Activated CD8-positive, alpha-beta T cell treated with anti-CD3 and anti-CD28 coated beads for 36 hours (primary cell): ENCODE measurements around the gene NCCRP1. TPM values are rescaled to one million over a fixed set of nuclear protein-coding genes. Genes with fewer than 3 reads are reported as not detected.

Experiments used
- ATAC-seq: fragments of 200-7000 bp; cut with Tn5 transposase; one replicate; pipeline ENCODE4 v1.10.0; 2021; ENCODE audit warnings: mild to moderate bottlenecking, moderate library complexity
- CTCF ChIA-PET: fragments of 350-600 bp; sonication (Branson Sonifier 250); formaldehyde crosslinking; loops from one replicate; lab custom pipeline; 2021; ENCODE audit warnings: antibody characterized with exemption; lab: Charles Lee
- POLR2A ChIA-PET: fragments of 350-600 bp; sonication (Branson Sonifier 250); formaldehyde crosslinking; loops from one replicate; lab custom pipeline; 2021; ENCODE audit warnings: antibody characterized with exemption; lab: Charles Lee
- DNase-seq: peaks from one replicate; pipeline ENCODE4 v3.0.0-alpha.2; 2020
- H3K27ac Mint-ChIP-seq: one replicate; pipeline ENCODE4 v1.8.0; 2021; ENCODE audit warnings: mild to moderate bottlenecking, mixed read lengths
- H3K27me3 Mint-ChIP-seq: one replicate; pipeline ENCODE4 v1.8.0; 2021; ENCODE audit warnings: mixed read lengths
- H3K36me3 Mint-ChIP-seq: one replicate; pipeline ENCODE4 v1.8.0; 2021; ENCODE audit warnings: low read depth, mixed read lengths
- H3K4me1 Mint-ChIP-seq: one replicate; pipeline ENCODE4 v1.8.0; 2021; ENCODE audit warnings: low read depth, mixed read lengths
- H3K4me3 Mint-ChIP-seq: one replicate; pipeline ENCODE4 v1.8.0; 2021; ENCODE audit warnings: mild to moderate bottlenecking, moderate library complexity, mixed read lengths
- H3K9me3 Mint-ChIP-seq: one replicate; pipeline ENCODE4 v1.8.0; 2021; ENCODE audit warnings: mixed read lengths
- intact Hi-C: fragments of 100-400 bp; cut with micrococcal nuclease; formaldehyde crosslinking; loops from one replicate; pipeline ENCODE4 v1.10.0; 2022
- total RNA-seq, 2 experiments: library from RNA; stranded (reverse); gene quantifications; one replicate each; pipeline ENCODE4 v1.2.3, GENCODE V29; 2021
- TF ChIP-seq, protein P1 (sequence below): fragments of 200-600 bp; IDR thresholded peaks from one replicate; pipeline ENCODE4 v1.8.0; 2022; ENCODE audit warnings: antibody characterized with exemption, mild to moderate bottlenecking

NCCRP1 gene
- total RNA-seq, 2 experiments from 2014 or later, result not detected

DNA sequence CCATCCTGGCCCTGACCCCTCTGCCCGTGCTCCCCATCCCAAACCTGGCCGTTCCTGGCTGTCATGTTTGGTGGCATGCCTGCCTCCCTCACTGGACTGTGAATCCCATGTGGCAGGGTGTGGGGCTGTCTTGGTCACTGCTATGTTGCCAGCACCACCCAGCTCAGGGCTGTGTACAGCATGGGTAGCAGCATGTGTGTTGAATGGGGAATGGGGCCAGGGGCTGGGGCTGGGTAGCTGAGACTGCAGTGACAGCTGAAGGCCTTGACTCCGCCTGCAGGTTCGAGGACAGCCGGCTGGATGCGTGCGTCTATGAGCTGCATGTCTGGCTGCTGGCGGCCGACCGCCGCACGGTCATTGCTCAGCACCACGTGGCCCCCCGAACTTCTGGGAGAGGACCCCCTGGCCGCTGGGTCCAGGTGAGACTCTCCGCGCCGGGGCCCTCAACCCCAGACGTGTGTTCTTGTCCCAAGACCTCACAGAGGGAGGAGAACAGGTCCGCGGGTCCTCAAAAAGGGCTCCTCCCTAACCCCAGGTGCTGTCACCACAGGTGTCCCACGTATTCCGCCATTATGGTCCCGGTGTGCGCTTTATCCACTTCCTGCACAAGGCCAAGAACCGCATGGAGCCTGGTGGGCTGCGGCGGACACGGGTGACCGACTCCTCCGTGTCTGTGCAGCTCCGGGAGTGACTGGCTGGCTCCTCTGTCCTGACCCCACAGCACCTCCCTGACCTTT is 3.5 kb downstream of the NCCRP1 start:
- ATAC-seq, result no peak
- CTCF ChIA-PET, result no interaction called here

DNA sequence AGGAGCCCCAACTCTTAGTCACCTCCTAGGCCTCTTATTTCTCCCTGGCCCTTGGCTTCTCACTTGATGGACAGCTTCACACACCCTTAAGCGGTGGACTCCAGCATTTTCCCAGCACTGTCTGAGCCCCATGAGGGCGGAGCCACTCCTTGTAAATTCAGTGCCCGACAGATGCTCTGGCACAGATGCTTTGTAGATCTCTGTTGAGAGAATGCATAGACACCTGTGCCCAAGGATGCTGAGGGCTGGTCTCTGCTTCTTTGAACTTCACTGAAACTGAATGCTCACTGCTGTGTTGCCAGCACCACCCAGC is 4.0 kb downstream of the NCCRP1 start:
- Mint-ChIP-seq H3K36me3 (no peaks in the 10 kb centered on the region), H3K4me1 (peaks cover 14% of the 10 kb centered on the region), H3K9me3 (no peaks in the 10 kb centered on the region), H3K27ac (no peak overlapping the region), H3K4me3 (no peak overlapping the region), H3K27me3 (peaks cover 63% of the 10 kb centered on the region)
- POLR2A ChIA-PET, result no interaction called here
- CTCF ChIA-PET, result no interaction called here
- no peak for ATAC-seq
- intact Hi-C loops, result no loop called here
- TF ChIP-seq, protein P1, sequence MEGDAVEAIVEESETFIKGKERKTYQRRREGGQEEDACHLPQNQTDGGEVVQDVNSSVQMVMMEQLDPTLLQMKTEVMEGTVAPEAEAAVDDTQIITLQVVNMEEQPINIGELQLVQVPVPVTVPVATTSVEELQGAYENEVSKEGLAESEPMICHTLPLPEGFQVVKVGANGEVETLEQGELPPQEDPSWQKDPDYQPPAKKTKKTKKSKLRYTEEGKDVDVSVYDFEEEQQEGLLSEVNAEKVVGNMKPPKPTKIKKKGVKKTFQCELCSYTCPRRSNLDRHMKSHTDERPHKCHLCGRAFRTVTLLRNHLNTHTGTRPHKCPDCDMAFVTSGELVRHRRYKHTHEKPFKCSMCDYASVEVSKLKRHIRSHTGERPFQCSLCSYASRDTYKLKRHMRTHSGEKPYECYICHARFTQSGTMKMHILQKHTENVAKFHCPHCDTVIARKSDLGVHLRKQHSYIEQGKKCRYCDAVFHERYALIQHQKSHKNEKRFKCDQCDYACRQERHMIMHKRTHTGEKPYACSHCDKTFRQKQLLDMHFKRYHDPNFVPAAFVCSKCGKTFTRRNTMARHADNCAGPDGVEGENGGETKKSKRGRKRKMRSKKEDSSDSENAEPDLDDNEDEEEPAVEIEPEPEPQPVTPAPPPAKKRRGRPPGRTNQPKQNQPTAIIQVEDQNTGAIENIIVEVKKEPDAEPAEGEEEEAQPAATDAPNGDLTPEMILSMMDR, result no peak
- no peak for DNase-seq

More for the DNA sequence above, 3.5 kb downstream of the NCCRP1 start:
- peaks cover 19% of the 10 kb centered on the region for H3K4me1 Mint-ChIP-seq
- H3K4me3 Mint-ChIP-seq, result no peak overlapping the region
- DNase-seq, result no peak
- no peak overlapping the region for H3K27ac Mint-ChIP-seq
- intact Hi-C loops, result no loop called here
- TF ChIP-seq, protein P1, result no peak
- POLR2A ChIA-PET, result no interaction called here
- no peaks in the 10 kb centered on the region for H3K9me3 Mint-ChIP-seq
- peaks cover 64% of the 10 kb centered on the region for H3K27me3 Mint-ChIP-seq
- no peaks in the 10 kb centered on the region for H3K36me3 Mint-ChIP-seq

DNA sequence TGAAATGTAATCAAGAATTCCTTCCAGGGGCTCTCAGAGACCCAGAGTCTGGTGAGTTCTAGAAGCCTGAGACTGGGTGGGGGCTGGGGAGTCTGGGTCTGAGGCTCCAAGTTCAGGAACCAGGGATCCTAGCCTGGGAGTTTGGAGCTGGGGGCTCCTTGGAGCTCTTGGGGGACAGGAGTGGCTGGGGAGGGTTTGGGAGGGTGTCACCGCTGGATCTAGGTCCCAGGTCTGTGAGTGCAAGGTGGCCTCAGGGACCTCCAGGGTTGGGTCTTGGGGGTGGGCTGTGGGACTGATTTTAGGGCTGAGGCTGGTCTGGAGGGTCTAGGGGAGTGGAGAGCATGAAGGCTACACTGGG is 6.2 kb downstream of the NCCRP1 start:
- intact Hi-C loops, result no loop called here
- Mint-ChIP-seq H3K36me3 (no peaks in the 10 kb centered on the region), H3K27ac (no peak overlapping the region), H3K4me1 (no peaks in the 10 kb centered on the region), H3K4me3 (no peak overlapping the region), H3K9me3 (no peaks in the 10 kb centered on the region), H3K27me3 (peaks cover 47% of the 10 kb centered on the region)
- ChIA-PET POLR2A (interaction anchor here (0.7 kb wide), 1 partner anchor 9 kb away, joined by 3 read pairs; no protein-coding TSS in a partner anchor), CTCF (interaction anchor here (0.6 kb wide), 1 partner anchor 82 kb away, joined by 3 read pairs; no protein-coding TSS in a partner anchor)
- no peak for ATAC-seq
- DNase-seq, result no peak
- TF ChIP-seq, protein P1, result no peak

DNA sequence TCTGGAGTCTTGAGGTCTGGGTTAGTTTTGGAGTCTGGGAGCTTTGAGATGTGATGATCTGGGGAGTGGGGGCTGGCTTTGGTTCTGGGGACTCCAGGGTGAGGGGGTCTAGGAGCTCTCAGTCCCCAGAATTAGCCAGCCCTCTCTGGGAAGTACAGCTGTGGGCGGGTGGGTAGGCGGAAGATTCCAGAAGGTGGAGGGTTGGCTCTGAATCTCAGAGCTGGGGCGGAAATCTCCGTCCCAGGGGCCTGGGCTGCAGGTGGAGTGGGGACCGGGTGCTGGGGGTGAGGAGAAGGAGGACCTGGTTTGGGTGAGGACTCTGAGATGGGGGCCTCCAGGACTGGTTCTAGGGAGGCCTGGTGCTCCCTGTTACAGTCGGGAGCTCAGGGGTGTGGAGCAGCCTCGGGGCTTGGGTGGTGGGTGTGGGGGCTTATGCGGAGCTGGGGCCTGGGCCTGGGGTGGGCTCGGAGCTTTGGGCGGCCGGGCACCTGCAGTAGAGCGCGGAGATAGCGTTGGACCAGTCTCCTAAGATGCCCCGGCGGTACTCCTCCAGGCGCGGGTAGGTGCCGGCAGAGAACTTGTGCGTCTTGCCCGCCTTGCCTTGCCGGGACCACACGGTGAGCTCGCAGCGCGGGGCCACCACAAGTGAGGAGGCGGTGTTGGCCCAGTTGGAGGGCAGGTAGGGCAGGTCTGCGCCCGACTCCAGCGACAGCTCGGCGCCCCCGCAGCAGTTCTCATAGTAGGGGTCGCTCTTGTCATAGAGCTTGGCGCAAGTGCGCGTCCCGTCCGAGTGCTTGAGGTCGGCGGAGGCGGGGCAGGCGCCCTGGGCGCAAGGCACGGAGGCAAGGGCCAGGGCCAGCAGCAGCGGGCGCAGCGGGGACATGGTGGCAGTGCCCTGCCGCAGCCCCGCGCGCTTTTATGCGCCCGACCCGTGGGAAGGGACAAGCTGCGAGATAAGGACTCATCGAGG is 6.9 kb downstream of the NCCRP1 start, which contains the start of gene SYCN:
SYCN (minus strand) TSS at position 892 of the 970 bp plus-strand sequence; CDS start at position 883, 9 bp downstream.
- intact Hi-C loops, result no loop called here
- peaks cover 40% of the 10 kb centered on the region for H3K27me3 Mint-ChIP-seq
- ATAC-seq (no peak), DNase-seq (no peak)
- H3K4me1 Mint-ChIP-seq, result no peaks in the 10 kb centered on the region
- TF ChIP-seq, protein P1, result no peak
- H3K27ac Mint-ChIP-seq, result no peak within 1 kb of the TSS
- ChIA-PET POLR2A (interaction anchor here (0.7 kb wide), 1 partner anchor 8 kb away, joined by 3 read pairs; no protein-coding TSS in a partner anchor), CTCF (interaction anchor here (0.6 to 1.3 kb wide), 4 partner anchors 8 to 152 kb away, joined by 3 to 4 read pairs (median 3); no protein-coding TSS in a partner anchor)
- no peaks in the 10 kb centered on the region for H3K9me3 Mint-ChIP-seq
- H3K36me3 Mint-ChIP-seq, result no peaks in the 10 kb centered on the region
- H3K4me3 Mint-ChIP-seq, result no peak within 1 kb of the TSS
